HG03039 (cell line): ENCODE measurements around the gene IFT81.
"Not testable (repeated sequence)": the region's sequence is repeated elsewhere in the genome, so short reads cannot be mapped to it uniquely, and the experiment has no call there.

Source experiments
- ATAC-seq: cut with Tn5 transposase; IDR thresholded peaks from one replicate; pipeline ENCODE4 v1.9.1; 2021; ENCODE audit warnings: mild to moderate bottlenecking, moderate library complexity; ENCODE audit not compliant: unreplicated experiment

Gene IFT81

DNA sequence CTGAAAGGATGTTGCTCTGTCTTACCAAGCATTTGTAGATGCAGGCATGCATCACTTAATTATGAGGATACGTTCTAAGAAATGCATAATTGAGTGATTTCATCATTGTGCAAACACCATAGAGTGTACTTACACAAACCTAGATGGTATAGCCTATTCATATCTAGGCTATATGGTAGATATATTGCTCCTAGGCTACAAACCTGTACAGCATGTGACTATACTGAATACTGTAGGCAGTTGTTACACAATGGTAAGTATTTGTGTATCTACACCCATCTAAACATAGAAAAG lies 75.9 kb downstream of the IFT81 start:
- ATAC-seq = no peak

DNA sequence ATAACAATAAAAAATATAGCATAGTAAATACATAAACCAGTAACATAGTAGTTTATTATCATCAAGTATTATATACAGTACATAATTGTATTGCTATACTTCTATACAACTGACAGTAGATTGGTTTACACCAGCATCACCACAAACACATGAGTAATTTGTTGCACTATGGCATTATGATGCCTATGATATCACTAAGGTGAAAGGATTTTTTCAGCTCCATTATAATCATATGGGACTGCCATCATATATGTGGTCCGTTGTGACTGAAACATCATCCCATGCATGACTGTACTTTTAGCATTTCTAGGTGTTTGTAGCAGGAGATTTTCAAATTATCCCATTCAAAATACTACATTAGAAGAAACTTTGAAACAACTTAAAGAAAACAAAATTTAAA lies 77.8 kb downstream of the IFT81 start:
- no peak for ATAC-seq

- no peak for ATAC-seq
These were observed 79.4 kb downstream of the IFT81 start for GRCh38 chr12:110203546-110203945.

GRCh38 chr12:110205931-110206330 lies 81.8 kb downstream of the IFT81 start:
- no peak for ATAC-seq

DNA sequence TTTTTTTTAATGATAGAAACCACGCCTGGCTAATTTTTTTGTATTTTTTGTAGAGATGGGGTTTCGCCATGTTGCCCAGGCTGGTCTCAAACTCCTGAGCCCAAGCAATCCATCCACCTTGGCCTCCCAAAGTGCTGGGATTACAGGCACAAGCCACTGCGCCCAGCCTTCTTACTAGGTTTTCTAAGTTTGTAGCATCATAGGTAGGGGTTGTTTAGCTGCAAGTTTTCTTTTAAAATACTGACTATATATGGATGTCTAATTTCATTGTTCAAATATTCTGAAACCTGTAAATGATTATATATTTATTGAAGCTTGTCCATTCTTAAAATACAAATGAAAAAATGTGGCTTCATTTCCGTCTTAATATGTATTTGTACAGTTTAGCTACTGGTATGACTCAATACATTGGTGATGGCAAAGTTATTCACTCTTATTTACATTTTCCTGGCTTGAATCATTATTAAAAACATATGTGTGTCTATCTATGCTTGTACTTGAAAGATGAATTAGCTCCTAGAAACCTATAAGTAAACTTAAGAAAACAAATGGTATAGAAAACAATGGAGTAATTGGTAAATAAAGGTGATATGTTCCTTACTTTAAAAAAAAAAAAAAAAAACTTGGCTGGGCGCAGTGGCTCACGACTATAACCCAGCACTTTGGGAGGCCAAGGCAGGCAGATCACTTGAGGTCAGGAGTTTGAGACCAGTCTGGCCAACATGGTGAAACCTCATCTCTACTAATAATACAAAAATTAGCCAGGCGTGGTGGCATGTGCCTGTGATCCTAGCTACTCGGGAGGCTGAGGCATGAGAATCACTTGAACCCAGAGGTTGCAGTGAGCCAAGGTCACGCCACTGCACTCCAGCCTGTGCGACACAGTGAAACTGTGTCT lies 87.7 kb downstream of the IFT81 start:
- not testable (repeated sequence) for ATAC-seq

DNA sequence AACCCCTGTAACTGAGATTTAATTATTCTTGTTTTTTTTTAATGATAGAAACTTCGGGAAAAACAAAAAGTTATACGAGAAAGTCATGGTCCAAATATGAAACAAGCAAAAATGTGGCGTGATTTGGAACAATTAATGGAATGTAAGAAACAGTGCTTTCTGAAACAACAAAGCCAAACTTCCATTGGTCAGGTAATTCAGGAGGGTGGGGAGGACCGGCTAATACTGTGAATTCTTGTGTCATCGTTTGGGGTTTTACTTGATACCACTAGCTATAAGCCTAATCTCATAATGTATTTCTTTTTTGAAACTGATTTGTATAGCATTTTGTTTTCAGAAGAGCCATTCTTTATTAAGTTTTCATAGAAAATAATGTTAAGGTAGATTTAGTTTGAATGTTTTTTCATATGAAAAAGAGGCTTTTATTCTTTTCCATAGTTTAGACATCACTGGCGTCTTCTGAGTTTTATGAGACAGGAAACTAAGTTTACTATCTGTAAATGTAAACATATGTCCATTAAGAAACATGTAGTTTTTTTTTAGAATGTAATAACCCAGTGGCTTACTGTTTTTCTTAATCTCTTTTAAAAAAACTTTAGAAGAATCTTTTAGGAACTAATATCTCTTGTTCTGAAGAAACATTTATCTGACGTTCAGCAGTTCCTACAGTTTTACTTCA lies 94.0 kb downstream of the IFT81 start:
- ATAC-seq = no peak

DNA sequence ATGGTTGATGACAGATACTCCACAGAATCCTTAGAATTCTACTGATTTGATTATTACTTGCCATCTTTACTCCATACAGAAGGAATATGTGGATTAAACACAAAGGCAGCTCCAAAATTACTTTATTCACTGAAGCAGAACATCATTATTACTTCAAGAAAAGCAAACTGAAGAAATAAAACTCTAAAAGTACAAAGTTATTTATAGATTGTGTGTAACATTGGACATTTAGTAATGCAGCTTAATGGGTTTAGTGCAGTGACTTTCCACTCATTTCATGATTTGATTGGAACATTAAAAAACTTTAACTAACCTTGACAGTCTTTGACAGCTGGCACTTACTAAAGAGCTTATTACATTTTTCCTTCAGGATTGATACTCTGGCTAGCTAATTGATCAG lies 97.9 kb downstream of the IFT81 start:
- ATAC-seq = no peak

- ATAC-seq = no peak
These were observed 98.3 kb downstream of the IFT81 start for GRCh38 chr12:110222433-110222832.

- ATAC-seq = no peak
These were observed 99.7 kb downstream of the IFT81 start for GRCh38 chr12:110223777-110224378.

GRCh38 chr12:110224379-110225304 lies 100.5 kb downstream of the IFT81 start:
- ATAC-seq = no peak

- ATAC-seq = no peak
These were observed 103.0 kb downstream of the IFT81 start for GRCh38 chr12:110227138-110227537.

GRCh38 chr12:110228348-110228747 lies 104.2 kb downstream of the IFT81 start:
- not testable (repeated sequence) for ATAC-seq

- no peak for ATAC-seq
These were observed 104.6 kb downstream of the IFT81 start for GRCh38 chr12:110228756-110229155.

DNA sequence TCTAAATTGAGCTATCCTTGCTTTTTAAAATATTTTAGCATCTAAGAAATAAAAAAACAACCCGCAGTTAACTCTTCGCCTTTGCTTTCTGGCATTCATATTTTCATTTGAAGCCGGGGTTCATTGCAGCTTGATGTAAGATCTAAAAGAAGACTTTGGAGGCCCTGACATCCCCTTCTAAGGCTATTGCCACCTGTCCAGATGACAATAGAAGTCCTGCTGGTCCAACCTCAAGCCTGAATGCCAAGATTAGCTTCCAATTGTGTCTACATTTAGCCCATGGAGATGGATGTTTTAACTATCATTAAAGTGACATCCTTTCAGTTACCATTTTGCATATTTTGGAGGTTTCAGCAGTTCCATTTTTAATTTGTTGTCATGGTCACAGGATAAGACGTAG lies 105.3 kb downstream of the IFT81 start:
- ATAC-seq = no peak

- no peak for ATAC-seq
These were observed 106.5 kb downstream of the IFT81 start for GRCh38 chr12:110230655-110231054.

DNA sequence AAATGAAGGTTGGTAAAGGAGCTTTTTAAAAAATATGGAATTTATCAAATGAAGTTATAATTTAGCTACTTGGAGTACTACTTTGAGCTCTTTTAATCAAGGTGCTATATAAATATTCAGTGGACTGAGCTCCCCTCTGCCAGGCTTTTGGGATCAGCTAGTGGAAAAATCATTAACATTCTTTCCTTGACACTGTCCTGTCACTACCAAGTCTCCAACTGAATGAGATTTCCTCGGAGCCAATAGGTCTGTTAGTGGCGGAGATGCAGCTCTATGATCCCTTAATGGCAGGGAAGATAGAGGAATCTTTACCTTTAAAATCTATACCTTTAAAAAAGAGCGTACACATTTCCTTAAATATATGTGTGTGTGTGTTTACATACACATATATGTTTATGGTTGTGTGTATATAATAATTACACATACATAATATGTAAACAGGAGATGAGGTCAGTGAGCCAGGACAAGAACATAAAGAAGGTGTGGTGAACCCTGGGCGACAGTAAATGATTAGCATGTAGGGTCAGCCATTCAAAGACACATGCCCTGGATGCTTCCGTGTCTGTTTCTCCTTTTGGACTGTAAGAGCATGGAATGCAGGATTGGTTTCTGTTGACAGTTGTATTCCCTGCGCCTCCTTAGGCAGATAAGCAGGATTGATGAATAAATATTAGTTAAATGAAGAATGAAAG lies 109.2 kb downstream of the IFT81 start:
- no peak for ATAC-seq

GRCh38 chr12:110234331-110234751 lies 110.2 kb downstream of the IFT81 start:
- no peak for ATAC-seq

GRCh38 chr12:110234755-110235154 lies 110.6 kb downstream of the IFT81 start:
- no peak for ATAC-seq

GRCh38 chr12:110235383-110235782 lies 111.2 kb downstream of the IFT81 start:
- no peak for ATAC-seq

DNA sequence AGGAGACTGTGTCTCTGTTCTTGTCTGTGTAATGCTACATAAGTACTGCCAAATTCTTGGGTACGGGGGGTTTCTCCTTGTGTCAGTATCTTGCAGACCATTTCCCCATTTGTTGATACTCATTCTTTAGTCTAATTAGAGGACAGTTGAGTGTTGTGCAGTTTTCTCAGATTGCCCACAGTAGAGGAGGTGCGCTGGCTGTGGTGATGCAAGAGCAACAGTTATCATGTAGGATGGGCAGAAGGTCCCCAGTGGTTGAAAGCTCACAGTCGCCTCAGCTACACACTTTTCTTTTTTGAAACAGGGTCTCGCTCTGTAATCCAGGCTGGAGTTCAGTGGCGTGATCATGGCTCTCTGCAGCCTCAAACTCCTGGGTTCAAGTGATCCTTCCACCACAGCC lies 119.1 kb downstream of the IFT81 start:
- no peak for ATAC-seq
